Stimulated activated CD8-positive, alpha-beta memory T cell treated with anti-CD3 and anti-CD28 coated beads, Interleukin-15, amount 100 ng/mL, for 1 hour (primary cell): ENCODE data around the gene TVP23A.
"Not testable (repeated sequence)": the region's sequence is repeated elsewhere in the genome, so short reads cannot be mapped to it uniquely, and the experiment has no call there.

Experiments used
- DNase-seq: peaks from one replicate; pipeline ENCODE4 v3.0.0-alpha.2; 2020; ENCODE audit warnings: low read depth

TVP23A gene

DNA sequence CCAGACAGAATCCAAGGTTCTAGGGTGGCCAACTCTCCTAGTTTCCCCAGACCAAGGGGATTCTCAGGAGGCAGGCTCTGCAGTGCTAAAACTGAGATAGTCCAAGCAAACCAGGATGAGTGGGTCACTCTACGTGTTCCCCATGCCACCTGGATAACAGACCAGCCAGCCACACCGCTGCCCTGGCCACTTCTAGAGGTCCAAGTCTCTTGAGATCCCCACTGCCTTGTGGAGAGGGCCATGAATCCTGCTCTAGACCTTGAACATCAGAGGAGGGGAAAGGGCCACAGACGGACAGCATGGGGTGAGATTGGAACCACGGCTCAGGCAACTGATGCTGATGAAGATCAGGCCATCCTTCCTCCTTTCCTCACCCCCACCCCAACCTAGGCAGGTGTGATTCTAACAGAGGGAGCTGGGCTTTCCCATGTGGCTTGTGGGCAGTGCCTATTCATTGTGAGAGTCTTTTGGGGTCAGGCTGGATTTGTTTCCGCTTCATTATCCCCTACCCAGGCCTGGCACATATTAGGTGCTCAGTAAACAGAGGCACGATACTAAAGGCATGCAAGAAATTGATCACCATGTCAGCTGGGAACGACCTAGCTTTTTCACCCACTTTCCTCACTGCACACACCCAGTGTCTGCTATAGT lies 16.8 kb upstream of the TVP23A start:
- no peak for DNase-seq

GRCh38 chr16:10834766-10835165 lies 16.2 kb upstream of the TVP23A start:
- DNase-seq = no peak

GRCh38 chr16:10834130-10834529 lies 15.5 kb upstream of the TVP23A start:
- DNase-seq = no peak

GRCh38 chr16:10833271-10833670 lies 14.7 kb upstream of the TVP23A start:
- no peak for DNase-seq

DNA sequence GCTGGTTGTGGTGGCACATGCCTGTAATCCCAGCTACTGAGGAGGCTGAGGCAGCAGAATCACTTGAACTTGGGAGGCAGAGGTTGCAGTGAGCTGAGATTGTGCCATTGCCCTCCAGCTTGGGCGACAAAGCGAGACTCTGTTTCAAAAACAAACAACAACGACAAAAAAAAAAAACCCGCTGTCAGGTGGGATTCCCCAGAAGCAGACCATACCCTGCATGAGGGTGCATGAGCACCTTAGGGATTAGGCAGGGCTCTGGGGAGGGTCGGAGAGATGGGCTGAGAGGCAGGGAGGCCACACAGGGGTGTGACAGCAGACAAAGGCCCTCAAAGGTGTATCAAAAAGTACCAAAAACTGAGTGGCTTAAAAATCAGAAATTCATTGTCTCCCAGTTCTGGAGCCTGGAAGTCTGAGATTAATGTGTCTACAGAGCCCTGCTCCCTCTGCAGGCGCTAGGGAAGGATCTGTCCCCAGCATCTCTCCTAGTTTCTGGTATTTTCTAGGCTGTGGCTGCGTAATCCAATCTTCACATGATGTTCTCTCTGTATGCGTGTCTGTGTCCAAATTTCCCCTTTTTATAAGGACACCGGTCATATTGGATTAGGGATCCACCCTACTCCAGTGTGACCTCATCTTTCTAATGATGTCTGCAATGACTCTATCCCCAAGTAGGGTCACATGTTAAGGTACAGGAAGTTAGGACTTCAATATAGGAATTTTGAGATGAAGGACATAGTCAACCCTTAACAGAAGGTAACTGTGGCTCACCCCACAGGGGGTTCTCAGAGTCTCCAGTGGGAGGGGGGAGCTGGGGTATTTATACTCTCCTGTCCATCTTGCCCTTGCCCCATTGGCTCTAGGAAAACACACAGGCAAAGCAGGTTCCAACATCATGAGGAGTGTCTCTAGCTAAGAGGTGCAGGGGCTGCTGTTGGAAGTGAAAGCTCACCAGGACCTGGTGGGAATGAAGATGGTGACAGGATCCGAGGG lies 13.6 kb upstream of the TVP23A start:
- no peak for DNase-seq

DNA sequence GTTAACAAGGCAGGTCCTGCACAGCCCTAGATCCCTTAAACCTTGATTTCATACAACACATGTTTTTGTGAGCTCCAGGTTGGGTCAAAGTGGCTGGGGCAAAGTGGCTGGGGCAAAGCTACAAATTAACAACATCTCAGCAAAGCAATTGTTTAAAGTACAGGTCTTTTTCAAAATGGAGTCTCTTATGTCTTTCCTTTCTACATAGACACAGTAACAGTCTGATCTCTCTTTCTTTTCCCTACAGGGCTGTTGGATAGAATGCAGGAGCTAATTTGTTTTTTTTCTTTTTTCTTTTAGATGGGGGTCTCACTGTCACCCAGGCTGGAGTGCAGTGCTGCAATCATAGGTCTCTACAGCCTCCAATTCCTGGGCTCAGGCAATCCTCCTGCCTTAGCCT lies 11.6 kb upstream of the TVP23A start:
- DNase-seq = not testable (repeated sequence)

DNA sequence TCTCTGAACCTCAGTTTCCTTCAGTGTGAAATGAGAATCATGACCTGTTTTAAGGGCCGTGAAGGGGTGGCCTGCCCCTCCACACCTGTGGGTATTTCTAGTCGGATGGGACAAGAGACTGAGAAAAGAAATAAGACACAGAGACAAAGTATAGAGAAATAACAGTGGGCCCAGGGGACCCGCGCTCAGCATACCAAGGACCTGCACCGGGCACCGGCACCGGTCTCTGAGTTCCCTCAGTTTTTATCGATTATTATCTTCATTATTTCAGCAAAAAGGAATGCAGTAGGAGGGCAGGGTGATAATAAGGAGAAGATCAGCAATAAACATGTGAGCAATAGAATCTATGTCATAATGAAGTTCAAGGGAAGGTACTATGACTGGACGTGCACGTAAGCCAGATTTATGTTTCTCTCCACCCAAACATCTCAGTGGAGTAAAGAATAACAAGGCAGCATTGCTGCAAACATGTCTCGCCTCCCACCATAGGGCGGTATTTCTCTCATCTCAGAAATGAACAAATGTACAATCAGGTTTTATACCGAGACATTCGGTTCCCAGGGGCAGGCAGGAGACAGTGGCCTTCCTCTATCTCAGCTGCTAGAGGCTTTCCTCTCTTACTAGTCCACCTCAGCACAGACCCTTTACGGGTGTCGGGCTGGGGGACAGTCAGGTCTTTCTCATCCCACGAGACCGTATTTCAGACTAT lies 10.9 kb upstream of the TVP23A start:
- DNase-seq = not testable (repeated sequence)

DNA sequence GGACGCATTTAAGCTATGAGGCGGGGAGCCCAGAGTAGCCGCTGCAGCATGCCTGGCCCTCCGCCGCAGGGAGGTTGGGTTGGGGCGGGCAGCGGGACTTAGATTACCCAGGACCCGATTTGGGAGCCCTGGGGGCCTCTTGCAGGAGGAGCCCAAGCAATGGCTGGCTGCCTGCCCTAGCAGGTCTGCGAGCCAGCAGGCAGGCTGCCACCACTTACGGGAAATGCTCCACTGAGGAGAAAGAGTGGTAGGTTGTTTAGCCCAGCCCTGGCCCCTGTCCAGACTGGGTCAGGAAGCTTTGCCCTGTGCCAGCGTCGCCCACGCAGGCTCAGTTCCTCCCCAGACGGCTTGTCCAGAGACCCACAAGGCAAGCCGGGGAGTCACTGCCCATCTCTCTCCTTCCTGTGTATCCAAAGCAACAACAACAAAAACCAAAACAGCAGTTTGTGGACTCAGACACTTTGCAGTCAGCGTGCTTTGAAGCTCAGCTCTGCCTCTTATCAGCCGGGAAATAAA lies 10.3 kb upstream of the TVP23A start:
- no peak for DNase-seq

DNA sequence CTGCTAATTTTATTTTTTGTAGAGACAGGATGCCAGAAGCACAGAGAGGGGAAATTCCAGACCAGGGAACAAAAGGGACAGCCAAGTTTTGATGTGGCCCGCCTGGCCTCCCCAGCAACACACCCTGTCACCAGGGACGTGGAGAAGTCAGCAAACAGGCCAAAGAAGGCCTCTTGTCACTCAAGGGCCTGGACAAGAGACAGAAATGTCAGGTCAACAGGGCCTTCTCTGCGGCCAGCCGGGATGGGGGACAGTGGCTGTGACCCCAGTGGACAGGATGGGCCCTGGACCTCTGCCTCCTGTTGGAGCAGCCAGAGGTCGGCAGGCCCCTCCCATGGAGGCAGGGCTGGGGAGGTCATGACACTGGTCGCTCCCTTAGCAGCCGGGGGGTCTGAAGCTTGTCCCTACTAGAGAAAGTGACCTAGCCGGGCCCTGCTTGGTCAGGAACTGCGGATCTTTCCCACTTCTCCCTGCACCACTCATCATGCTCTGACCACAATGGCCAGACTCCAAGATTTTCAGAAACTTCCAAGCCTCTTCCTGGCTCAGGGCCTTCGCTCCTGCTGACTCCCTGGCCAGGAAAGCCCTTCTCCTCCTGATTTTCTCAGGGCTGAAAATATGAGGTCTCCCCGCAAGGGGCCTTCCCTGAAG lies 9.2 kb upstream of the TVP23A start:
- no peak for DNase-seq

DNA sequence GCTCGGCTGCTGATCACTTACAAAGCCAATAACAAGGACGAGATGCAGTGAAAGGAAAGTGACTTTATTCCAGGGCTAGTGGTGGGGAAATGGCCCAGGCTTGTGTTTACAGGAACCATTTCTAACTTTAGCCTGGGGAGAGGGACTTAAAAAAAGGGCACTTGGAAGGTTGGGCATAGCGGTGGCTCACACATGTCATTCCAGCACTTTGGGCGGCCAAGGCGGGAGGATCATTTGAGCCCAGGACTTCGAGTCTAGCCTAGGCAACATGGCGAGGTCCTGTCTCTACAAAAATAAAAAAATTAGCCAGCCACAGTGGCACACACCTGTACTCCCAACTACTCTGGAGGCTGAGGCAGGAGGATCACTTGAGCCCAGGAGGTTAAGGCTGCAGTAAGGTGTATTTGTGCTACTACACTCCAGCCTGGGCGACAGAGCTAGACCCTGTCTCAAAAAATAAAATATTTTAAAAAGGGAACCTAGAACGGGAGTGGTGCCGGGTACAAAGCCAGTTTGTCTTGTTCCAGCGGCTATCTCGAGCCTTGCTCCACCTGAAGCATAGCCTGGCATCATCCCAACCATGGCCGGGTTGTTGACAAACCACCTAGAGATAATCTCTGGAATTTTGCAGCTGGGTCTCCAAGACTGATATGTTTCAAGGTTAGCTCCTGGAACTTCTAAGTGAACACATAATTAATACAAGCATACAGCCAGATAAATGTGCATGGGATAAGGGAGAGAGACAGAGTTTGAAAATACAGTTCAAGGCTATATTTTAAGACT lies 5.7 kb upstream of the TVP23A start:
- no peak for DNase-seq

DNA sequence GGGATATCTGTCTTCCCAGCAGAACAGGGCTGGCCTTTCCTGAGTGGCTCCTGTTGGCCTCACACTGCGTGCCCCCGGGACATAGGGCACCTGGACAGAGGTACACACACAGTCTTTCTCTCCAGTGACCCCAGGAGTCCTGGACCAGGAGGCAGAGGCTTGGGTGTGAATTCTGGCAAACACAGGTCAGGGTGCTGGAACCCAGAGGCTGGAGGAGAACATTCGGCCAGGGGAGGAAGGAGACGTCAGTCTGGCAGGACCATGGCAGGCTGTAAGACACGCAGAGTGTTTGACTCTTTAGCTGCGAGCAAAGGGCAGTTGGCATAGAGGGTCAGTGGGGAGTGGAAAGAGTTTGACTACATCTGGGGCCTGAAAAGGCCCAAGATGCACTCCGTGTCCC lies 4.1 kb upstream of the TVP23A start:
- no peak for DNase-seq

GRCh38 chr16:10820546-10820945 lies 2.0 kb upstream of the TVP23A start:
- DNase-seq = no peak

- no peak for DNase-seq
Observed at GRCh38 chr16:10817514-10817913, 1.1 kb downstream of the TVP23A start.

- DNase-seq = no peak
Observed at GRCh38 chr16:10813099-10813455, 5.5 kb downstream of the TVP23A start.

GRCh38 chr16:10812312-10813098 lies 6.1 kb downstream of the TVP23A start:
- DNase-seq = no peak

DNA sequence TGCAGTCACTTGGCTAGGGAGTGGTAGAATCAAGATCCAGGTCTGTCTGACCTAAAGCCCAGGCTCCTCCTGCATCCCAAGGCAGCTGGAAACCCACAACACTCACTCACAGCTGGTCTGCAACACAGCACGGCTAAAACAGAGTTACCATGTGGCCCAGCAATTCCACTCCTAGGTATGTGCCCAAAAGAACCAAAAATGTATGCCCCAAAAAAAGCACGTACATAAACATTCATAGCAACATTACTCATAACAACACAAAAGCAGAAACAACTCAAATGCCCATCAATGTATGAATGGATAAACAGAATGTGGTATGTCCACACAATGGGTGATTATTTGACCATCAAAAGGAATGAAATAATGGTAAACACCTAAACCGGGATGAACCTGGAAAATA lies 8.9 kb downstream of the TVP23A start:
- no peak for DNase-seq

DNA sequence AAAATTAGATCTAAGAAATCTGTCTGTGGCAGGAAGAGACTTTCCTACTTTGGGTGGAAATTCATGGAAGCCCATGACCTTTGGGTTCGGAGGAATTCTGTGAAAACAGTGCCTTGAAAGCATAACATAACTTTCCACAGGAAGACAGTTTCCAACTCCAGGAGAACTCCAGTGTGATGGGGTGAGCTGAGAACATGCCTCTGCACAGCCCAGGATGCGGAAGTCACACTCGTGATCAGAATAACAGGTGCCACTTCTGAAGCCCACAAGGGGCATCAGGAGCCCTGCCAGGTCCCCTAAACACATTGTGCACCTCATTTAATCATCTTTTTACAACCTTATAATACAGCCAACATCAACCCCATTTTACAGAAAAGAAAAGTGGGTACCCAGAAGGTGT lies 9.7 kb downstream of the TVP23A start:
- DNase-seq = no peak

DNA sequence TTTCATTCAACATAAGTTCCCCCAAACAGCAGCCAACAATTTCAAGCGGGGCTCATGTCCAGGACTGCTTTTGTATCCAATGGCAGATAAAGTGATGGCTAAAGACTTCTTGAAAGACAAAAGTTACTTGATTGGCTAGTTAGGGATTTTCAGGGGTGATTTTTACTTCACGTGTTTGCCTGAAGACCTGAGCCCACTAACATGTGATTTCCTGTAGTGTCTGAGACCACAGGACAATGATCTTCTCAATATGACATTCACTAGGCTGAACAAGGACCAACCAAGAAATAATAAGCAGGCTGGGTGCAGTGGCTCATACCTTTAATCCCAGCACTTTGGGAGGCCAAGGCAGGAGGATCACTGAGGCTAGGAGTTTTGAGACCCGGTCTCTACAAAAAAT lies 10.4 kb downstream of the TVP23A start:
- no peak for DNase-seq

DNA sequence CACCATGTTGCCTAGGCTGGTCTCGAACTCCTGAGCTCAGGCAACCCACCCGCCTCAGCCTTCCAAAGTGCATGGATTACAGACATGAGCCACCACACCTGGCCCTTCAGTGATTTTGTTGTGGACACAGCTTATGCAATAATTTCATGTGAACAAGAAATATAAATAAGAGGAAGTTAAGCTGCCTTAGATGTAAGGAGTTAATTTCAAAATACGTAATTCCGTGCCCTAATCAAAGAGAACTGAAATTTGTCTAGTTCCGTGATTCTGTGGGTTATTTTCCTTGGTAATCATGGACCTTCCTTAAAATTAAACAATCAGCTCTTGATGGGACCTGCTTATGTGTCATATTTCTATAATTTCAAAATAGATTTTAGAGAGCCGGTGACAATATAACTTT lies 11.9 kb downstream of the TVP23A start:
- DNase-seq = no peak

- no peak for DNase-seq
Observed at GRCh38 chr16:10805334-10805733, 13.3 kb downstream of the TVP23A start.
